A549 (cell line): ENCODE results near the gene SERPINE1. TPM values are rescaled to one million over a fixed set of nuclear protein-coding genes. Genes with fewer than 3 reads are reported as not detected.

Source experiments
- ATAC-seq, 2 experiments: fragments of 200-7000 bp in 1 of 2; fragments of >200 bp in 1 of 2; cut with Nextera tagmentation in 1 of 2; cut with Tn5 transposase in 1 of 2; 3 replicates each; pipeline versions ENCODE4 v1.8.0 to v1.9.1; 2018 to 2020; ENCODE audit warnings: mild to moderate bottlenecking in 1 of 2, moderate library complexity in 1 of 2
- CTCF ChIA-PET: fragments of 300-600 bp; sonication (Branson Sonifier 250); formaldehyde crosslinking; extraction: SDS; loops from one replicate; lab custom pipeline; 2021; ENCODE audit warnings: antibody characterized with exemption, inconsistent platforms; lab: Yijun Ruan, JAX
- POLR2A ChIA-PET: fragments of 350-600 bp; formaldehyde crosslinking; extraction: SDS; loops from one replicate; lab custom pipeline; 2021; ENCODE audit warnings: antibody characterized with exemption, inconsistent platforms; lab: Yijun Ruan, JAX
- DNase-seq, 2 experiments: peaks; one replicate each; pipeline versions ENCODE4 v3.0.0 to v3.0.0-alpha.2; 2011 to 2016; ENCODE audit warnings: low read depth in 1 of 2, low spot score in 1 of 2
- FAIRE-seq: peaks from 2 replicates; lab custom pipeline; 2011; peaks lifted over from hg19 to GRCh38; lab: Jason Lieb, UNC
- H3K27ac ChIP-seq, 2 experiments: fragments of >200 bp; sonication (Bioruptor Twin); formaldehyde crosslinking; 3 replicates each; pipeline ENCODE4 v1.5.1; 2016 to 2017
- H3K4me1 ChIP-seq: fragments of >200 bp; sonication (Bioruptor Twin); formaldehyde crosslinking; 3 replicates; pipeline ENCODE4 v1.6.1; 2016
- H3K4me2 ChIP-seq: fragments of >200 bp; sonication (Bioruptor Twin); formaldehyde crosslinking; 3 replicates; pipeline ENCODE4 v1.6.1; 2016
- H3K4me3 ChIP-seq: fragments of >200 bp; sonication (Bioruptor Twin); formaldehyde crosslinking; 3 replicates; pipeline ENCODE4 v1.5.1; 2016
- H3K9me3 ChIP-seq: fragments of >200 bp; sonication (Bioruptor Twin); formaldehyde crosslinking; 3 replicates; pipeline ENCODE4 v1.6.1; 2016
- BCL3 ChIP-seq: fragments of >200 bp; sonication (Bioruptor Twin); formaldehyde crosslinking; IDR thresholded peaks from 3 replicates; pipeline ENCODE4 v1.6.1; 2016
- CBX2 ChIP-seq: fragments of 200-600 bp; sonication (generic); IDR thresholded peaks from 2 replicates; pipeline ENCODE4 v1.6.1; 2016; ENCODE audit warnings: low read depth, mild to moderate bottlenecking, borderline replicate concordance
- EHF ChIP-seq: fragments of 250-450 bp; sonication (Bioruptor Pico); IDR thresholded peaks from 2 replicates; pipeline ENCODE4 v1.5.0; 2020; ENCODE audit warnings: mild to moderate bottlenecking
- EHMT2 ChIP-seq: fragments of 200-600 bp; sonication (generic); IDR thresholded peaks from 2 replicates; pipeline ENCODE4 v1.6.1; 2016; ENCODE audit warnings: antibody characterized with exemption, low read depth, mild to moderate bottlenecking, moderate library complexity
- FOSB ChIP-seq: fragments of 250-450 bp; sonication (Bioruptor Pico); IDR thresholded peaks from 2 replicates; pipeline ENCODE4 v1.5.0; 2020; ENCODE audit warnings: mild to moderate bottlenecking, moderate library complexity
- FOSL2 ChIP-seq, 2 experiments: fragments of 450-650 bp in 1 of 2; fragments of >200 bp in 1 of 2; sonication (Bioruptor Twin) in 1 of 2; formaldehyde crosslinking; IDR thresholded peaks; 2 replicates each; pipeline versions ENCODE4 v1.5.0 to v1.6.1; 2016 to 2020; ENCODE audit warnings: mild to moderate bottlenecking in 1 of 2, moderate library complexity in 1 of 2
- FOXS1 ChIP-seq: fragments of 250-450 bp; sonication (Bioruptor Pico); IDR thresholded peaks from 2 replicates; pipeline ENCODE4 v1.5.0; 2020; ENCODE audit warnings: mild to moderate bottlenecking, moderate library complexity
- HOXB5 ChIP-seq: fragments of 250-450 bp; sonication (Bioruptor Pico); IDR thresholded peaks from 2 replicates; pipeline ENCODE4 v1.5.0; 2020; ENCODE audit warnings: mild to moderate bottlenecking, moderate library complexity
- JUNB ChIP-seq: fragments of >200 bp; sonication (Bioruptor Twin); formaldehyde crosslinking; IDR thresholded peaks from 2 replicates; pipeline ENCODE4 v1.6.1; 2016
- KDM1A ChIP-seq: fragments of 200-600 bp; sonication (generic); IDR thresholded peaks from 2 replicates; pipeline ENCODE4 v1.6.1; 2016; ENCODE audit warnings: low read depth, mild to moderate bottlenecking
- PBX3 ChIP-seq: IDR thresholded peaks from 2 replicates; pipeline ENCODE4 v1.6.1; 2012
- POLR2A ChIP-seq: IDR thresholded peaks from 2 replicates; pipeline ENCODE4 v1.6.1; 2012; ENCODE audit warnings: mild to moderate bottlenecking, low read length
- RAD21 ChIP-seq, 2 experiments: fragments of >200 bp in 1 of 2; sonication (Bioruptor Twin) in 1 of 2; formaldehyde crosslinking in 1 of 2; IDR thresholded peaks in 1 of 2; conservative IDR thresholded peaks in 1 of 2; 2 replicates in 1 of 2; 3 replicates in 1 of 2; pipeline ENCODE4 v1.6.1; 2012 to 2018; ENCODE audit warnings: inconsistent platforms in 1 of 2
- RARB ChIP-seq: fragments of 250-450 bp; sonication (Bioruptor Pico); IDR thresholded peaks from 2 replicates; pipeline ENCODE4 v1.8.0; 2021; ENCODE audit warnings: mild to moderate bottlenecking, moderate library complexity
- SMC3 ChIP-seq: fragments of >200 bp; sonication (Bioruptor Twin); formaldehyde crosslinking; IDR thresholded peaks from 3 replicates; pipeline ENCODE4 v1.6.1; 2018; ENCODE audit warnings: inconsistent platforms
- ZFP36 ChIP-seq: fragments of 450-650 bp; IDR thresholded peaks from 2 replicates; pipeline ENCODE4 v1.6.1; 2014; ENCODE audit warnings: borderline replicate concordance; ENCODE audit not compliant: partially characterized antibody
- ZNF302 ChIP-seq: fragments of 250-450 bp; sonication (Bioruptor Pico); IDR thresholded peaks from 2 replicates; pipeline ENCODE4 v1.9.0; 2021; ENCODE audit warnings: inconsistent platforms, mild to moderate bottlenecking, moderate library complexity
- WGBS: methylation state at CpG from one replicate; pipeline ENCODE4 v1.1.6; 2017; ENCODE audit errors: missing lambda C conversion rate; 5-methylcytosine and 5-hydroxymethylcytosine counted together
- polyA plus RNA-seq, 4 experiments: library from polyadenylated mRNA; depleted of rRNA in 3 of 4; stranded (reverse); fragments of >200 nt; fragmentation: RNase III in 1 of 4; extraction: RNeasy Plus Mini Kit Qiagen cat#74134 plus additional on column Dnase treatment in 1 of 4; gene quantifications; 2 replicates in 3 of 4; 3 replicates in 1 of 4; pipeline ENCODE4 v1.2.3, GENCODE V29; 2011 to 2017
- TF ChIP-seq, protein P1 (sequence below): IDR thresholded peaks from 2 replicates; pipeline ENCODE4 v1.6.1; 2012
- TF ChIP-seq, protein P2 (sequence below): fragments of 150-350 bp; IDR thresholded peaks from 2 replicates; pipeline ENCODE4 v1.6.1; 2014; ENCODE audit warnings: low read depth, mild to moderate bottlenecking, low read length
- TF ChIP-seq, protein P3 (sequence below): fragments of >200 bp; sonication (Bioruptor Twin); formaldehyde crosslinking; IDR thresholded peaks from 3 replicates; pipeline ENCODE4 v1.5.1; 2016
- TF ChIP-seq, protein P4 (sequence below): fragments of >200 bp; sonication (Bioruptor Twin); formaldehyde crosslinking; IDR thresholded peaks from 2 replicates; pipeline ENCODE4 v1.6.1; 2016

The SERPINE1 gene
- polyA plus RNA-seq, 2 of the 4 experiments (the other 2 are of a cell fraction), result 286 to 355 TPM

DNA sequence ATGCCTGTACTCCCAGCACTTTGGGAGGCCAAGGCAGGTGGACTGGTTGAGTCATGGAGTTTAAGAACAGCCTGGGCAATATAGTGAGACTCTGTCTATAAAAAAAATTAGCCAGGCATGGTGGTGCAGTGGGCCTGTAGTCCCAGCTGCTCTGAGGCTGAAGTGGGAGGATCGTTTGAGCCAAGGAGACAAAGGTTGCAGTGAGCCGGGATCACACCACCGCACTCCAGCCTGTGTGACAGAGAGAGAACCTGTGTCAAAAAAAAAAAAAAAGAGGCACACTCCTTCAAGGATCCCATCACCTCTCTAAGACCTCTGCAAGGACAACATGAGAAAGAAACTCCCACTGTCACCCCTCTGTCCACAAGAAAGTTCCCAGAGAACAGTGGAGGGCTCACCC lies 48.8 kb downstream of the SERPINE1 start:
- ATAC-seq (no peak), DNase-seq (no peak), FAIRE-seq (no peak)
- WGBS, result 40% methylated on average over 3 of the region's 3 CpGs
- no peak for TF ChIP-seq SMC3
- TF ChIP-seq, protein P1, sequence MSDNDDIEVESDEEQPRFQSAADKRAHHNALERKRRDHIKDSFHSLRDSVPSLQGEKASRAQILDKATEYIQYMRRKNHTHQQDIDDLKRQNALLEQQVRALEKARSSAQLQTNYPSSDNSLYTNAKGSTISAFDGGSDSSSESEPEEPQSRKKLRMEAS, result no peak
- TF ChIP-seq RAD21 (conservative IDR thresholded peaks at IDR 0.05 in 1 of 2, IDR thresholded peaks at IDR 0.05 in 1 of 2), result no peak
- TF ChIP-seq ZNF302 (CRISPR knock-in tag), result no peak
- no peak for TF ChIP-seq POLR2A
- no peak for TF ChIP-seq HOXB5 (CRISPR knock-in tag)
- TF ChIP-seq PBX3, result no peak
- TF ChIP-seq BCL3, result no peak
- TF ChIP-seq FOSB (CRISPR knock-in tag), result no peak
- no peak for TF ChIP-seq KDM1A
- TF ChIP-seq FOSL2 (IDR thresholded peaks at IDR 0.05), result no peak
- no peak for TF ChIP-seq FOSL2 (CRISPR knock-in tag; IDR thresholded peaks at IDR 0.05)
- TF ChIP-seq EHF (CRISPR knock-in tag), result no peak
- TF ChIP-seq, protein P2, sequence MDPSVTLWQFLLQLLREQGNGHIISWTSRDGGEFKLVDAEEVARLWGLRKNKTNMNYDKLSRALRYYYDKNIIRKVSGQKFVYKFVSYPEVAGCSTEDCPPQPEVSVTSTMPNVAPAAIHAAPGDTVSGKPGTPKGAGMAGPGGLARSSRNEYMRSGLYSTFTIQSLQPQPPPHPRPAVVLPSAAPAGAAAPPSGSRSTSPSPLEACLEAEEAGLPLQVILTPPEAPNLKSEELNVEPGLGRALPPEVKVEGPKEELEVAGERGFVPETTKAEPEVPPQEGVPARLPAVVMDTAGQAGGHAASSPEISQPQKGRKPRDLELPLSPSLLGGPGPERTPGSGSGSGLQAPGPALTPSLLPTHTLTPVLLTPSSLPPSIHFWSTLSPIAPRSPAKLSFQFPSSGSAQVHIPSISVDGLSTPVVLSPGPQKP, result no peak
- no peak for TF ChIP-seq RARB
- no peak for TF ChIP-seq ZFP36
- no peak for TF ChIP-seq CBX2
- TF ChIP-seq JUNB, result no peak
- TF ChIP-seq FOXS1, result no peak
- Histone ChIP-seq H3K9me3 (no peaks in the 10 kb centered on the region), H3K4me3 (no peak overlapping the region), H3K4me1 (peaks cover 44% of the 10 kb centered on the region), H3K4me2 (no peak overlapping the region), H3K27ac (no peak overlapping the region)
- POLR2A ChIA-PET, result no interaction called here
- CTCF ChIA-PET, result interaction anchor here (0.7 to 6.7 kb wide), 7 partner anchors 8 to 210 kb away, joined by 3 to 68 read pairs (median 4); no protein-coding TSS in a partner anchor

- CTCF ChIA-PET, result interaction anchor here (1.0 to 6.7 kb wide), 4 partner anchors 12 to 33 kb away, joined by 3 to 68 read pairs (median 22); partner anchors contain the start of gene VGF
- H3K4me2 ChIP-seq, result no peak overlapping the region
- 90% methylated on average over 2 of the region's 2 CpGs for WGBS
- no peak for ATAC-seq
- no peak for TF ChIP-seq RARB
- TF ChIP-seq, protein P3, sequence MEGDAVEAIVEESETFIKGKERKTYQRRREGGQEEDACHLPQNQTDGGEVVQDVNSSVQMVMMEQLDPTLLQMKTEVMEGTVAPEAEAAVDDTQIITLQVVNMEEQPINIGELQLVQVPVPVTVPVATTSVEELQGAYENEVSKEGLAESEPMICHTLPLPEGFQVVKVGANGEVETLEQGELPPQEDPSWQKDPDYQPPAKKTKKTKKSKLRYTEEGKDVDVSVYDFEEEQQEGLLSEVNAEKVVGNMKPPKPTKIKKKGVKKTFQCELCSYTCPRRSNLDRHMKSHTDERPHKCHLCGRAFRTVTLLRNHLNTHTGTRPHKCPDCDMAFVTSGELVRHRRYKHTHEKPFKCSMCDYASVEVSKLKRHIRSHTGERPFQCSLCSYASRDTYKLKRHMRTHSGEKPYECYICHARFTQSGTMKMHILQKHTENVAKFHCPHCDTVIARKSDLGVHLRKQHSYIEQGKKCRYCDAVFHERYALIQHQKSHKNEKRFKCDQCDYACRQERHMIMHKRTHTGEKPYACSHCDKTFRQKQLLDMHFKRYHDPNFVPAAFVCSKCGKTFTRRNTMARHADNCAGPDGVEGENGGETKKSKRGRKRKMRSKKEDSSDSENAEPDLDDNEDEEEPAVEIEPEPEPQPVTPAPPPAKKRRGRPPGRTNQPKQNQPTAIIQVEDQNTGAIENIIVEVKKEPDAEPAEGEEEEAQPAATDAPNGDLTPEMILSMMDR, result no peak
- TF ChIP-seq, protein P4, sequence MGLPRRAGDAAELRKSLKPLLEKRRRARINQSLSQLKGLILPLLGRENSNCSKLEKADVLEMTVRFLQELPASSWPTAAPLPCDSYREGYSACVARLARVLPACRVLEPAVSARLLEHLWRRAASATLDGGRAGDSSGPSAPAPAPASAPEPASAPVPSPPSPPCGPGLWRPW, result no peak
- TF ChIP-seq EHMT2, result no peak
- TF ChIP-seq, all 56 proteins: peak for 0
- Histone ChIP-seq H3K4me3 (no peak overlapping the region), H3K27ac (no peak overlapping the region), H3K9me3 (no peaks in the 10 kb centered on the region), H3K4me1 (peaks cover 26% of the 10 kb centered on the region)
- POLR2A ChIA-PET, result interaction anchor here (1.0 kb wide), 1 partner anchor 9 kb away, joined by 3 read pairs; no protein-coding TSS in a partner anchor
- DNase-seq (no peak), FAIRE-seq (no peak)
Measured at GRCh38 chr7:101177644-101178043, 50.7 kb downstream of the SERPINE1 start.
